Liver (tissue), 9 donors: ENCODE data around the gene CCNK. TPM values are rescaled to one million over a fixed set of nuclear protein-coding genes. Genes with fewer than 3 reads are reported as not detected.

ENCODE experiments used
- DNase-seq: peaks from one replicate; pipeline ENCODE4 v3.0.0-alpha.2; 2017; ENCODE audit warnings: low spot score
- H3K27ac ChIP-seq, 2 donors: one replicate each; pipeline ENCODE4 v1.7.0; 2013; ENCODE audit warnings: inconsistent platforms in 2 of 2, low read length in 2 of 2, control low read depth in 1 of 2, low read depth in 1 of 2, mild to moderate bottlenecking in 1 of 2
- H3K27me3 ChIP-seq, 4 donors: one replicate each; pipeline versions ENCODE4 v1.6.1 to v1.7.0; 2013; ENCODE audit warnings: low read length in 3 of 4, inconsistent platforms in 1 of 4, mild to moderate bottlenecking in 1 of 4, moderate library complexity in 1 of 4; ENCODE audit not compliant: control insufficient read depth in 4 of 4, insufficient read depth in 4 of 4
- H3K36me3 ChIP-seq, 4 donors: one replicate each; pipeline versions ENCODE4 v1.6.1 to v1.7.0; 2013; ENCODE audit warnings: low read length in 3 of 4, mild to moderate bottlenecking in 3 of 4, low read depth in 1 of 4, moderate library complexity in 1 of 4; ENCODE audit not compliant: control insufficient read depth in 4 of 4, insufficient read depth in 3 of 4
- H3K4me1 ChIP-seq, 4 donors: one replicate each; pipeline versions ENCODE4 v1.6.1 to v1.7.0; 2013; ENCODE audit warnings: low read length in 3 of 4, mild to moderate bottlenecking in 3 of 4, moderate library complexity in 1 of 4; ENCODE audit not compliant: control insufficient read depth in 4 of 4, insufficient read depth in 4 of 4
- H3K4me3 ChIP-seq, 3 donors: one replicate each; pipeline versions ENCODE4 v1.6.1 to v1.7.0; 2013; ENCODE audit warnings: low read length in 3 of 3, control low read depth in 1 of 3, low read depth in 1 of 3, mild to moderate bottlenecking in 1 of 3
- H3K9ac ChIP-seq, 2 donors: one replicate each; pipeline ENCODE4 v1.7.0; 2013; ENCODE audit warnings: low read length in 2 of 2, mild to moderate bottlenecking in 2 of 2, moderate library complexity in 2 of 2, control low read depth in 1 of 2, low read depth in 1 of 2
- H3K9me3 ChIP-seq, 4 donors: one replicate each; pipeline versions ENCODE4 v1.6.1 to v1.7.0; 2013; ENCODE audit warnings: low read length in 3 of 4; ENCODE audit not compliant: control insufficient read depth in 4 of 4
- CTCF ChIP-seq: fragments of 150-350 bp; IDR thresholded peaks from 2 replicates; pipeline ENCODE4 v1.5.1; 2017; ENCODE audit warnings: improper control_type of control experiment, low read depth, low read length; ENCODE audit not compliant: missing input control
- FOXA2 ChIP-seq: IDR thresholded peaks from 2 replicates; pipeline ENCODE4 v1.6.1; 2016; ENCODE audit warnings: antibody characterized with exemption
- GABPA ChIP-seq, 2 donors: IDR thresholded peaks in 1 of 2; conservative IDR thresholded peaks in 1 of 2; 2 replicates each; pipeline ENCODE4 v1.6.1; 2016; ENCODE audit warnings: antibody characterized with exemption in 2 of 2, mild to moderate bottlenecking in 1 of 2, moderate library complexity in 1 of 2
- HNF4A ChIP-seq, 2 donors: conservative IDR thresholded peaks; 2 replicates each; pipeline ENCODE4 v1.6.1; 2016; ENCODE audit warnings: antibody characterized with exemption in 2 of 2, mild to moderate bottlenecking in 2 of 2
- RAD21 ChIP-seq, 2 donors: IDR thresholded peaks; 2 replicates each; pipeline ENCODE4 v1.6.1; 2016; ENCODE audit warnings: antibody characterized with exemption in 2 of 2, mild to moderate bottlenecking in 2 of 2
- REST ChIP-seq: IDR thresholded peaks from 2 replicates; pipeline ENCODE4 v1.6.1; 2016; ENCODE audit warnings: antibody characterized with exemption, mild to moderate bottlenecking
- RXRA ChIP-seq, 2 donors: IDR thresholded peaks; 2 replicates each; pipeline ENCODE4 v1.6.1; 2017 to 2018; ENCODE audit warnings: antibody characterized with exemption in 2 of 2, mild to moderate bottlenecking in 1 of 2
- TAF1 ChIP-seq: conservative IDR thresholded peaks from 2 replicates; pipeline ENCODE4 v1.6.1; 2016; ENCODE audit warnings: antibody characterized with exemption, mild to moderate bottlenecking
- ZBTB33 ChIP-seq: IDR thresholded peaks from 2 replicates; pipeline ENCODE4 v1.6.1; 2016; ENCODE audit warnings: antibody characterized with exemption
- WGBS: extraction: QIAGEN DNeasy Blood & Tissue Kit; methylation state at CpG from one replicate; pipeline ENCODE4 v1.1.7; 2013; 5-methylcytosine and 5-hydroxymethylcytosine counted together
- polyA plus RNA-seq, 2 donors: library from polyadenylated mRNA; stranded (reverse) in 1 of 2; unstranded in 1 of 2; fragments of 200-250 nt in 1 of 2; fragments of >200 nt in 1 of 2; fragmentation: Nextera tagmentation in 1 of 2; extraction: Ambion mirVana in 1 of 2; gene quantifications; one replicate each; pipeline versions ENCODE4 v1.2.1 to v1.2.3, GENCODE V29; 2013 to 2015
- total RNA-seq, 2 donors: library from RNA; depleted of rRNA; stranded (reverse); fragments of >200 nt; gene quantifications; one replicate each; pipeline ENCODE4 v1.2.3, GENCODE V29; 2014
- TF ChIP-seq, protein P1 (sequence below): IDR thresholded peaks from 2 replicates; pipeline ENCODE4 v1.6.1; 2016; ENCODE audit warnings: antibody characterized with exemption
- donor health status: healthy.
- donor health status: healthy.
- donor health status: healthy.
- donor health status: healthy.
- donor health status: healthy.

The CCNK gene
- total and polyA plus RNA-seq, 4 donors, result 7.7 to 33.4 (median 13.2) TPM

DNA sequence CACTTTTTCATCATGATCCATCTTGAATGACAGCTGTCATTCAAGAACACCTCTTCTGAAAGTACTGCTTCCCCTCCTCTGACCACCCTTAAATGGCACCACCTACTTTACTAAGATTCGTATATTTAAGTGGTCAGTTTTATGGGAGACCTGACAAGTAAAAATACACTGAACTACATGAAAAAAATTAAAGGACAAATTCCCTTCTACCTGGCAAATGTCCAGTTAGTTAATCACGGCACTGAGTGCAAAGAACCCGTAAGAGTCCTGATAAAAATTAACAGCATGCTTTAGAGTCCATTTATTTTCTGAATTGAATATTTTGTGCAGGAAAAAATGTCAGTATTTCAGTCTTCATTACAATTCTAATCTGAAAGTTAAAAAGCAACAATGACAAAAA lies 49.2 kb upstream of the CCNK start:
- DNase-seq, result no peak
- TF ChIP-seq, protein P1, sequence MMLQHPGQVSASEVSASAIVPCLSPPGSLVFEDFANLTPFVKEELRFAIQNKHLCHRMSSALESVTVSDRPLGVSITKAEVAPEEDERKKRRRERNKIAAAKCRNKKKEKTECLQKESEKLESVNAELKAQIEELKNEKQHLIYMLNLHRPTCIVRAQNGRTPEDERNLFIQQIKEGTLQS, result no peak
- peak in 1 of 2 donors; percentile 7 for TF ChIP-seq RXRA (IDR thresholded peaks at IDR 0.05)
- Histone ChIP-seq H3K27me3 (no peaks in the 10 kb centered on the region), H3K27ac (no peak overlapping the region), H3K4me1 (peaks cover 0 to 21% (median 7%) of the 10 kb centered on the region in 4 donors), H3K4me3 (no peak overlapping the region), H3K36me3 (peaks cover 1 to 18% (median 13%) of the 10 kb centered on the region in 4 donors), H3K9me3 (peaks cover 0 to 7% (median under 1%) of the 10 kb centered on the region in 4 donors), H3K9ac (no peak overlapping the region)
- WGBS, result 26% methylated on average over 3 of the region's 3 CpGs

DNA sequence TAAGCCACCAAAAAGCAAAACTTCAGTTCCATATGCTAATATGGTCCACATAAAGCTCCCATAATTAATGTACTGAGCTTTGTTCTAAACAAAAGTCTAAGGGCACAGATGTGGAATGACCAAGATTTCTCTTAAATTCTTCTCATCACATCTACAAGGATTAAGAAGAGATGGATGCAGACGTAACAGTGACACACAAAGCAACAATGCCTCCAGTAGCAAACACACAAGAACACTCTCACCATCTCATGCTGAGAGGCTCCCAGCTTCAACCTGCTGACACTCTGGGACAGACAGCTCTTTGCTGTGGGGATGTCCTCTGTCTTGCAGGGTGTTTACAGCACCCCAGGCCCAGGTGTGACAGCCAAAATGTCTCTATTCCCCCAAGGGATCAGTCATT lies 48.7 kb upstream of the CCNK start:
- no peaks in the 10 kb centered on the region for H3K27me3 ChIP-seq
- peaks cover 0 to 7% (median under 1%) of the 10 kb centered on the region in 4 donors for H3K9me3 ChIP-seq
- WGBS, result 84% methylated on average over 1 of the region's 1 CpG
- no peak for TF ChIP-seq RAD21 (IDR thresholded peaks at IDR 0.05)
- TF ChIP-seq CTCF, result no peak
- no peak for TF ChIP-seq HNF4A (conservative IDR thresholded peaks at IDR 0.05)
- no peak for TF ChIP-seq REST
- TF ChIP-seq GABPA (IDR thresholded peaks at IDR 0.05 in 1 of 2, conservative IDR thresholded peaks at IDR 0.05 in 1 of 2), result no peak
- TF ChIP-seq FOXA2, result no peak
- TF ChIP-seq ZBTB33, result no peak
- no peak for TF ChIP-seq TAF1
- H3K9ac ChIP-seq, result no peak overlapping the region
- H3K4me3 ChIP-seq, result no peak overlapping the region
- no peak for DNase-seq
- peaks cover 1 to 20% (median 11%) of the 10 kb centered on the region in 4 donors for H3K36me3 ChIP-seq
- H3K4me1 ChIP-seq, result peaks cover 0 to 21% (median 7%) of the 10 kb centered on the region in 4 donors
- no peak overlapping the region for H3K27ac ChIP-seq
